Measurements from ENCODE around the gene THAP5.

Gene THAP5

DNA sequence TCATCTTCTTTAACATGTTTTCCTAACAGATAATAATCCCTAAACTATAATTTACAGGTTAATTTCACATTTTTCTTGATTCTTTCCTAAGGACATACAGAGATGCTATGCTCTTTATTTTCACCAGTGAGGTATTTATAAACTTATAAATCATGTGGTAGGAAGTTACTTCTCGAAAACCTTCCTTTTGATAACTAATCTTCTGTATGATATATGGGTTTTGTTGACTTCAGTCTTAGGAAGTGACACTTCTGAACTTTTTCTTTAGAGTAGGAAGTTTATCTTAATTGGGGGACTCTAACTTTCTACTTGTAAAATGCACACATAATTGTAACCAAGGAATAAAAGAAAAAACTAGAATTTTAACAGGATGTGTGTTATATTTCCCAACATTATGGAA is 33.8 kb downstream of the THAP5 start:
- no peak for DNase-seq (ENCODE audit: low read depth)
- TF ChIP-seq POLR2A (IDR thresholded peaks at IDR 0.05; ENCODE audit: extremely low read depth, insufficient read length) (no peak), MYC (IDR thresholded peaks at IDR 0.05; ENCODE audit: low read depth, low read length) (no peak)
- H3K4me3 ChIP-seq (ENCODE audit: low read depth, low read length) = no peak overlapping the region

DNA sequence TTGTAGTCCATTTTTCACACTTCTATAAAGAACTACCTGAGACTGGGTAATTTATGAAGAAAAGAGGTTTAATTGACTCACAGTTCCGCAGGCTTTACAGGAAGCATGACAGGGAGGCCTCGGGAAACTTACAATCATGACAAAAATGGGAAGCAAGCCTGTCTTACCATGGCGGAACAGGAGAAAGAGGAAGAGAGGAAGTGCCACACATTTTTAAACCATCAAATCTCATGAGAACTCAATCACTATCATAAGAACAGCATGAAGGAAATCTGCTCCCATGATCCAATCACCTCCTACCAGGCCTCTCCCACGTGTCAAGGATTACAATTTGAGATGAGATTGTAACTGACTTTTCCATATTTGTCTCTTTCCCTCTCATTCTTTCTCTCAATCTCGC is 34.2 kb downstream of the THAP5 start:
- H3K4me3 ChIP-seq (ENCODE audit: low read depth, low read length) = no peak overlapping the region
- TF ChIP-seq, protein P1, sequence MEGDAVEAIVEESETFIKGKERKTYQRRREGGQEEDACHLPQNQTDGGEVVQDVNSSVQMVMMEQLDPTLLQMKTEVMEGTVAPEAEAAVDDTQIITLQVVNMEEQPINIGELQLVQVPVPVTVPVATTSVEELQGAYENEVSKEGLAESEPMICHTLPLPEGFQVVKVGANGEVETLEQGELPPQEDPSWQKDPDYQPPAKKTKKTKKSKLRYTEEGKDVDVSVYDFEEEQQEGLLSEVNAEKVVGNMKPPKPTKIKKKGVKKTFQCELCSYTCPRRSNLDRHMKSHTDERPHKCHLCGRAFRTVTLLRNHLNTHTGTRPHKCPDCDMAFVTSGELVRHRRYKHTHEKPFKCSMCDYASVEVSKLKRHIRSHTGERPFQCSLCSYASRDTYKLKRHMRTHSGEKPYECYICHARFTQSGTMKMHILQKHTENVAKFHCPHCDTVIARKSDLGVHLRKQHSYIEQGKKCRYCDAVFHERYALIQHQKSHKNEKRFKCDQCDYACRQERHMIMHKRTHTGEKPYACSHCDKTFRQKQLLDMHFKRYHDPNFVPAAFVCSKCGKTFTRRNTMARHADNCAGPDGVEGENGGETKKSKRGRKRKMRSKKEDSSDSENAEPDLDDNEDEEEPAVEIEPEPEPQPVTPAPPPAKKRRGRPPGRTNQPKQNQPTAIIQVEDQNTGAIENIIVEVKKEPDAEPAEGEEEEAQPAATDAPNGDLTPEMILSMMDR (IDR thresholded peaks at IDR 0.05; ENCODE audit: low read depth, low read length) = no peak
- TF ChIP-seq POLR2A (IDR thresholded peaks at IDR 0.05; ENCODE audit: extremely low read depth, insufficient read length) (no peak), MYC (IDR thresholded peaks at IDR 0.05; ENCODE audit: low read depth, low read length) (no peak)
- TF ChIP-seq, protein P2, sequence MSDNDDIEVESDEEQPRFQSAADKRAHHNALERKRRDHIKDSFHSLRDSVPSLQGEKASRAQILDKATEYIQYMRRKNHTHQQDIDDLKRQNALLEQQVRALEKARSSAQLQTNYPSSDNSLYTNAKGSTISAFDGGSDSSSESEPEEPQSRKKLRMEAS (IDR thresholded peaks at IDR 0.05; ENCODE audit: low read depth, low read length) = no peak
- DNase-seq (ENCODE audit: low read depth) = no peak

DNA sequence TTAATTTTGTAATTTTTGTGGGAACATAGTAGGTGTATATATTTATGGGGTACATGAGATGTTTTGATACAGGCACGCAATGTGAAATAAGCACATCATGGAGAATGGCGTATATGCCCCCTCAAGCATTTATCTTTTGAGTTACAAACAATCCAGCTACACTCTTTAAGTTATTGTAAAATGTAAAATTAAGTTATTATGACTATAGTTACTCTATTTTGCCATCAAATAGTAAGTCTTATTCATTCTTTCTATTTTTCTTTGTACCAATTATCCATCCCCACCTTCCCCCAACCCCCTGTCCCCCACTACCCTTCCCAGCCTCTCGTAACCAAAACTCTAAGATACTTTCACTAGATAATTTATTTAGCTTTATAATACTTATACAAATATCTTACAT is 35.8 kb downstream of the THAP5 start:
- H3K4me3 ChIP-seq (ENCODE audit: low read depth, low read length) = no peak overlapping the region
- DNase-seq (ENCODE audit: low read depth) = no peak

DNA sequence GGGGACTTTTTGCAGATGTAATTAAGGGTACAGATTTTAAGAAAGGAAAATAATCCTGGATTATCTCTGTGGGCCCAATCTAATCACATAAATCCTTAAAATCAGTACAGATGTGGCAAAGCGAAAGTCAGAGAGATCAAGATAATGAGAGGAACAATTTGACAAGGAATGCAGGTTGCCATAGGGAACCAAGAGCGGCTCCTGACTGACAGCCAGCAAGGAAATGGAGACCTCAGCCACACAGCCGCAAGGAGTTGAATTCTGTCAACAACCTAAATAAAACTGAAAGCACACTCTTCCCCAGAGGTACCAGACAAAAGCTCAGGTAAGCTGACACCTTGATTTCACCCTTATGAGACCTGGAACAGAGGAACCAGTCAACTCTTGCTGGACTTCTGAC is 40.2 kb downstream of the THAP5 start:
- no peak overlapping the region for H3K4me3 ChIP-seq (ENCODE audit: low read depth, low read length)
- no peak for DNase-seq (ENCODE audit: low read depth)
- TF ChIP-seq, protein P2 (IDR thresholded peaks at IDR 0.05; ENCODE audit: low read depth, low read length) = no peak
- no peak for TF ChIP-seq POLR2A (IDR thresholded peaks at IDR 0.05; ENCODE audit: extremely low read depth, insufficient read length)
- TF ChIP-seq, protein P1 (IDR thresholded peaks at IDR 0.05; ENCODE audit: low read depth, low read length) = no peak
- TF ChIP-seq MYC (IDR thresholded peaks at IDR 0.05; ENCODE audit: low read depth, low read length) = no peak

More for the DNA sequence above, 35.8 kb downstream of the THAP5 start:
- TF ChIP-seq, protein P2 (IDR thresholded peaks at IDR 0.05; ENCODE audit: low read depth, low read length) = no peak
- no peak for TF ChIP-seq POLR2A (IDR thresholded peaks at IDR 0.05; ENCODE audit: extremely low read depth, insufficient read length)
- no peak for TF ChIP-seq MYC (IDR thresholded peaks at IDR 0.05; ENCODE audit: low read depth, low read length)
- TF ChIP-seq, protein P1 (IDR thresholded peaks at IDR 0.05; ENCODE audit: low read depth, low read length) = no peak

DNA sequence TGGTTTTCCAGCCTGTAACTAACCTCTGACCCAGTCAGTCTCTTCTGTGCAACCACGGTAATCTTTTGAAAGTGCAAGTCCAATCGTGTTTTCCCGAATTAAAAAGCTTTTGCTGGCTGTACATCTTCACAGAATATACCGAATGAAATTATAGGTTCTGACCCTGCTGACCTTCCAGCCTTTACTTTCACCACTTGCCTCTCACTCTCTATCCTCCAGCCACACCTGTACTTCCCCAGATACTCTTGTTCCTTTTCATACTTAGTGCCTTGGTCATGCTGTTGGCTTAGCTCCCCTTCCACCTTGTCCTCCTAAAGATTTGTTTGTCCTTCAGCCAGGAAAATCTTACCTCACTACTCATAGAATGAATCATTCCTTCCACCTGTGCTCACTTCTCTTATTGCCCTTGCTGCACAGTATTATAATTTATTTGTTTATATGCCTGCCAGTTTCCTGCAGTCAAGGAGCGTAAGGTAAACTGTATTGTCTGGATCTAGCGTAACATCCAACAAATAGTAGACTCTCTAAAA is 41.3 kb downstream of the THAP5 start:
- no peak for DNase-seq (ENCODE audit: low read depth)
- no peak overlapping the region for H3K4me3 ChIP-seq (ENCODE audit: low read depth, low read length)
- TF ChIP-seq MYC (IDR thresholded peaks at IDR 0.05; ENCODE audit: low read depth, low read length) (no peak), POLR2A (IDR thresholded peaks at IDR 0.05; ENCODE audit: extremely low read depth, insufficient read length) (no peak)
- TF ChIP-seq, protein P2 (IDR thresholded peaks at IDR 0.05; ENCODE audit: low read depth, low read length) = no peak
- TF ChIP-seq, protein P1 (IDR thresholded peaks at IDR 0.05; ENCODE audit: low read depth, low read length) = no peak

DNA sequence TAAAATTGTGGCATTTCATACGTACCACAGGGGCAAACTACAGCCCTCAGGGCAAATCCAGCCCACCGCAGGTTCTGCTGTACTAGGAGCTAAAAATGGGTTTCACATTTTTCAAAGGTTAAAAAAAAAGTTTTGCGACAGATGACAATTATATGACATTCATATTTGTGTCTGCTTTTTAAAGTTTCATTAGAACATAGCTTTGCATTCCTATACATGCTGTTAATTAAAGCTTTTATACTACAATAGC is 42.8 kb downstream of the THAP5 start:
- peak overlapping the region; percentile 79 for H3K4me3 ChIP-seq (ENCODE audit: low read depth, low read length)
- DNase-seq (ENCODE audit: low read depth) = no peak
- TF ChIP-seq MYC (IDR thresholded peaks at IDR 0.05; ENCODE audit: low read depth, low read length) = no peak
- TF ChIP-seq, protein P2 (IDR thresholded peaks at IDR 0.05; ENCODE audit: low read depth, low read length) = no peak

Data from NB4 (cell line).